Tibial nerve (tissue), 4 donors: Measurements from ENCODE around the gene GPATCH3. TPM values are rescaled to one million over a fixed set of nuclear protein-coding genes. Genes with fewer than 3 reads are reported as not detected.

Source experiments
- DNase-seq, 2 donors: peaks; one replicate each; pipeline ENCODE4 v3.0.0-alpha.2; 2019; ENCODE audit warnings: low spot score in 2 of 2
- H3K27ac ChIP-seq, 4 donors: fragments of 200-600 bp; sonication (generic) in 3 of 4; one replicate each; pipeline ENCODE4 v1.5.1; 2017 to 2019; ENCODE audit warnings: mild to moderate bottlenecking in 1 of 4
- H3K27me3 ChIP-seq, 2 donors: fragments of 200-600 bp; sonication (generic) in 1 of 2; one replicate each; pipeline versions ENCODE4 v1.5.1 to v1.6.0; 2017 to 2019
- H3K36me3 ChIP-seq, 3 donors: fragments of 200-600 bp; sonication (generic); one replicate each; pipeline ENCODE4 v1.5.1; 2018 to 2019
- H3K4me1 ChIP-seq, 4 donors: fragments of 200-600 bp; sonication (generic) in 3 of 4; one replicate each; pipeline ENCODE4 v1.5.1; 2017 to 2019
- H3K4me3 ChIP-seq, 4 donors: fragments of 200-600 bp; sonication (generic) in 3 of 4; one replicate each; pipeline ENCODE4 v1.5.1; 2017 to 2019; ENCODE audit warnings: mild to moderate bottlenecking in 1 of 4, moderate library complexity in 1 of 4
- H3K9me3 ChIP-seq, 4 donors: fragments of 200-600 bp; sonication (generic) in 3 of 4; one replicate each; pipeline ENCODE4 v1.5.1; 2017 to 2019
- EP300 ChIP-seq, 2 donors: sonication (generic); formaldehyde crosslinking; IDR thresholded peaks; one replicate each; pipeline ENCODE4 v1.6.1; 2017; ENCODE audit warnings: antibody characterized with exemption in 2 of 2, mild to moderate bottlenecking in 1 of 2
- POLR2A ChIP-seq, 2 donors: fragments of 450-650 bp; IDR thresholded peaks; one replicate each; pipeline ENCODE4 v1.6.1; 2017; ENCODE audit warnings: antibody characterized with exemption in 2 of 2, mild to moderate bottlenecking in 2 of 2, moderate library complexity in 2 of 2
- WGBS, 2 donors: methylation state at CpG; one replicate each; pipeline ENCODE4 v1.1.5; 2018; 5-methylcytosine and 5-hydroxymethylcytosine counted together
- total RNA-seq, 4 donors: library from RNA; depleted of rRNA; stranded (reverse); fragments of >200 nt; gene quantifications; one replicate each; pipeline ENCODE4 v1.1.0, GENCODE V29; 2016
- TF ChIP-seq, protein P1 (sequence below), 5 experiments: fragments of 200-600 bp in 3 of 5; fragments of 450-650 bp in 2 of 5; sonication (generic) in 3 of 5; IDR thresholded peaks; one replicate each; pipeline ENCODE4 v1.5.1; 2016 to 2019; ENCODE audit warnings: antibody characterized with exemption in 5 of 5, mild to moderate bottlenecking in 3 of 5, moderate library complexity in 2 of 5

The GPATCH3 gene
- total RNA-seq, 4 donors from 2014 or later: 7.8 to 26.1 (median 12.5) TPM

GRCh38 chr1:26912147-26912490, 11.9 kb upstream of the GPATCH3 start:
- H3K9me3 ChIP-seq: no peaks in the 10 kb centered on the region
- WGBS, 2 donors: 63 to 75% methylated on average over 2 of the region's 2 CpGs
- DNase-seq: no peak
- TF ChIP-seq, protein P1, sequence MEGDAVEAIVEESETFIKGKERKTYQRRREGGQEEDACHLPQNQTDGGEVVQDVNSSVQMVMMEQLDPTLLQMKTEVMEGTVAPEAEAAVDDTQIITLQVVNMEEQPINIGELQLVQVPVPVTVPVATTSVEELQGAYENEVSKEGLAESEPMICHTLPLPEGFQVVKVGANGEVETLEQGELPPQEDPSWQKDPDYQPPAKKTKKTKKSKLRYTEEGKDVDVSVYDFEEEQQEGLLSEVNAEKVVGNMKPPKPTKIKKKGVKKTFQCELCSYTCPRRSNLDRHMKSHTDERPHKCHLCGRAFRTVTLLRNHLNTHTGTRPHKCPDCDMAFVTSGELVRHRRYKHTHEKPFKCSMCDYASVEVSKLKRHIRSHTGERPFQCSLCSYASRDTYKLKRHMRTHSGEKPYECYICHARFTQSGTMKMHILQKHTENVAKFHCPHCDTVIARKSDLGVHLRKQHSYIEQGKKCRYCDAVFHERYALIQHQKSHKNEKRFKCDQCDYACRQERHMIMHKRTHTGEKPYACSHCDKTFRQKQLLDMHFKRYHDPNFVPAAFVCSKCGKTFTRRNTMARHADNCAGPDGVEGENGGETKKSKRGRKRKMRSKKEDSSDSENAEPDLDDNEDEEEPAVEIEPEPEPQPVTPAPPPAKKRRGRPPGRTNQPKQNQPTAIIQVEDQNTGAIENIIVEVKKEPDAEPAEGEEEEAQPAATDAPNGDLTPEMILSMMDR (IDR thresholded peaks at IDR 0.05): no peak
- TF ChIP-seq EP300 (IDR thresholded peaks at IDR 0.05) (no peak), POLR2A (IDR thresholded peaks at IDR 0.05) (no peak)
- H3K4me3 ChIP-seq: no peak overlapping the region
- H3K27me3 ChIP-seq: no peaks in the 10 kb centered on the region
- H3K36me3 ChIP-seq: no peaks in the 10 kb centered on the region
- no peak overlapping the region for H3K27ac ChIP-seq
- no peaks in the 10 kb centered on the region for H3K4me1 ChIP-seq

- DNase-seq: no peak
- Histone ChIP-seq H3K36me3 (no peaks in the 10 kb centered on the region), H3K9me3 (no peaks in the 10 kb centered on the region), H3K4me3 (no peak overlapping the region), H3K27ac (no peak overlapping the region), H3K27me3 (no peaks in the 10 kb centered on the region), H3K4me1 (no peaks in the 10 kb centered on the region)
- TF ChIP-seq POLR2A (IDR thresholded peaks at IDR 0.05) (no peak), EP300 (IDR thresholded peaks at IDR 0.05) (no peak)
- WGBS, 2 donors: 84 to 89% methylated on average over 8 of the region's 8 CpGs
Measured at GRCh38 chr1:26911399-26912146, 11.3 kb upstream of the GPATCH3 start.

GRCh38 chr1:26910343-26911160, 10.3 kb upstream of the GPATCH3 start:
- Histone ChIP-seq H3K4me3 (no peak overlapping the region), H3K9me3 (no peaks in the 10 kb centered on the region), H3K36me3 (no peaks in the 10 kb centered on the region), H3K27me3 (no peaks in the 10 kb centered on the region), H3K27ac (no peak overlapping the region), H3K4me1 (no peaks in the 10 kb centered on the region)
- TF ChIP-seq POLR2A (IDR thresholded peaks at IDR 0.05): no peak
- TF ChIP-seq, protein P1 (IDR thresholded peaks at IDR 0.05): no peak
- no peak for TF ChIP-seq EP300 (IDR thresholded peaks at IDR 0.05)
- no peak for DNase-seq
- 61 to 67% methylated on average over 4 of the region's 4 CpGs for WGBS, 2 donors

DNA sequence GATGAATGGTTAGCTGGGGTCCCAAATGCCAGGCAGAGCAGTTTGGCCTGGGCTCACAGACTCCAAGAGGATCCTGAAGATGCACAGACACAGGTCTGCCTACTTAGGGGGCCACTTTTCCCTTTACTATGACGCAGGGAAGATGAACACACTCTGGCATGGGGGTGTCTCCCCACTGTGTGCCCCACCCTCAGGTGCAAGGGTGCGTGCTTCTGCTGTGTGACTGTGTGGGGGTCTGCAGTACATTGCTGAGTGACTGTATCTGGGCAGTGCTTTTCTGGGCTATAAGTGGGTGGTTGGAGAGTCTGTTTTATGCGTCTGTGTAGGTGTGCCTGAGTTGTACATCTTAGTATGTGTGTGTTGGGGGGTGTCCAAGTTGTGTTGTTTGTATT, 9.7 kb upstream of the GPATCH3 start:
- H3K4me3 ChIP-seq: no peak overlapping the region
- no peaks in the 10 kb centered on the region for H3K4me1 ChIP-seq
- H3K27ac ChIP-seq: no peak overlapping the region
- no peak for DNase-seq
- WGBS, 2 donors: 70 to 71% methylated on average over 3 of the region's 3 CpGs
- H3K36me3 ChIP-seq: no peaks in the 10 kb centered on the region
- no peaks in the 10 kb centered on the region for H3K27me3 ChIP-seq
- TF ChIP-seq, protein P1 (IDR thresholded peaks at IDR 0.05): no peak
- TF ChIP-seq EP300 (IDR thresholded peaks at IDR 0.05) (no peak), POLR2A (IDR thresholded peaks at IDR 0.05) (no peak)
- H3K9me3 ChIP-seq: no peaks in the 10 kb centered on the region

- WGBS, 2 donors: 54 to 57% methylated on average over 6 of the region's 6 CpGs
- Histone ChIP-seq H3K4me1 (no peaks in the 10 kb centered on the region), H3K27ac (no peak overlapping the region), H3K27me3 (no peaks in the 10 kb centered on the region), H3K9me3 (no peaks in the 10 kb centered on the region), H3K4me3 (no peak overlapping the region), H3K36me3 (no peaks in the 10 kb centered on the region)
- TF ChIP-seq, protein P1 (IDR thresholded peaks at IDR 0.05): no peak
- TF ChIP-seq EP300 (IDR thresholded peaks at IDR 0.05): no peak
- TF ChIP-seq POLR2A (IDR thresholded peaks at IDR 0.05): no peak
- DNase-seq: no peak
Measured at GRCh38 chr1:26907071-26907917, 7.0 kb upstream of the GPATCH3 start.
